Epithelial cell of esophagus (primary cell): ENCODE results near the gene TRPM3.

Experiments used
- DNase-seq: peaks from one replicate; pipeline ENCODE4 v3.0.0; 2010; ENCODE audit warnings: low read depth
- H3K4me3 ChIP-seq: 2 replicates; pipeline ENCODE4 v1.5.1; 2011; ENCODE audit warnings: mild to moderate bottlenecking, low read length, control low read depth
- CTCF ChIP-seq: IDR thresholded peaks from 2 replicates; pipeline ENCODE4 v1.5.1; 2011; ENCODE audit warnings: low read depth, mild to moderate bottlenecking, low read length, control low read depth, inconsistent platforms; ENCODE audit not compliant: insufficient read depth; ENCODE audit errors: missing control alignments

The TRPM3 gene

DNA sequence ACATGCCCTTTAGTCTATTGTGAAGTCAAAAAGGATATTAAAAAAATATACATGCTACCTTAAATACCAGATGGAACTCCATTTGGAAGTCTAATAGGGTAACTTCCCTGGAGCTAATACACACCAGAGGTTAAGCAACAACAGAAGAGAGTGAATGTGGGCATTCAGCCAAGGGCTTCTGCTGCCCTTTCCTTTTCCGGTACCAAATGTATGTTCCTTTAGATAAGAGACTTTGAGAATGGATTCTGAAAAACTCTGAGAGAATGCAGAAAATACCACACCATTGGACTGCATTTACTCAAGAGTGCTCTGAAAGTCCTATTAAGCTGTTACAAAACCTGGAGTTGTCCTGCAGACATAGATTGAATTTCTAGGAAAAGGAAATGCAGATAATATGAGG, 23.8 kb upstream of the TRPM3 start:
- DNase-seq = peak; percentile 2
- no peak for TF ChIP-seq CTCF
- no peak overlapping the region for H3K4me3 ChIP-seq

- DNase-seq = no peak
- no peak overlapping the region for H3K4me3 ChIP-seq
- TF ChIP-seq CTCF = no peak
Observed at GRCh38 chr9:71144495-71144894, 23.1 kb upstream of the TRPM3 start.

DNA sequence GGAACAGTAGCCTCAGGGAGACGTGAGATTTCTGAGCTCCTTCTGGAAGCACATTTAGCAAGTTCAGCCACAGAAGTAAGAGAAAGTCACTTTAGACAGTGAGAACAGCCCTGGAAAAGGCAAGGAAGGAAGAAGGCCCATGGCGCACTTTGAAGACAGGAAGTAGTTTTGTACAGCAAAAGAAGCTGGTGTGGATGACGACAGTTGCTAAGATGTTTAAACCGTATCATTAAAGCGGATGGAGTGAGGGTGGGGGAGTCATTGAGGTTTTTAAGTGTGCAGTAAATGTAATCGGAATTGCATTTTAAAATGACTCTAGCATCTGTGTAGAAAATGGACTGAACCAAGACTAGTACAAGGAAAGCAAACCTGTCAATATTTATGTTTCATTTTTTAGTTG, 15.3 kb upstream of the TRPM3 start:
- no peak overlapping the region for H3K4me3 ChIP-seq
- no peak for DNase-seq
- no peak for TF ChIP-seq CTCF

DNA sequence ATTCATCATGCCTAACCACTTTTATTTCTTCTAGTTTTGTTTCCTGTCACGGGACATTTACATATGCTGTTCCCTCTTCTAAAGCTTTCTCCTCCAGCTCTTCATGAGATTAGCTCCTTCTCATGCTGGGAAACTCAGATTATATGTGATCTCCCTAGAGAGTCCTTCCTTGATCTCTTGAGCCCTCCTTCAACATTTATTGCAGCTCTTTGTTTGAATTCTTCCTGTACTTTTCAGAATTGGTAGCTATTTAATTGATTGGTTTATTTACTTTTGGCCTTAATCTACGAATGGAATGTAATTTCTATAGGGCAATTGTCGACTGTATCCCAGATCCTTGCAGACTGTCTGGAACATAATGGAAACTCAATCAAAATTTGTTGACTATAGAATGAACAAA, 9.7 kb upstream of the TRPM3 start:
- H3K4me3 ChIP-seq = no peak overlapping the region
- TF ChIP-seq CTCF = no peak
- no peak for DNase-seq

DNA sequence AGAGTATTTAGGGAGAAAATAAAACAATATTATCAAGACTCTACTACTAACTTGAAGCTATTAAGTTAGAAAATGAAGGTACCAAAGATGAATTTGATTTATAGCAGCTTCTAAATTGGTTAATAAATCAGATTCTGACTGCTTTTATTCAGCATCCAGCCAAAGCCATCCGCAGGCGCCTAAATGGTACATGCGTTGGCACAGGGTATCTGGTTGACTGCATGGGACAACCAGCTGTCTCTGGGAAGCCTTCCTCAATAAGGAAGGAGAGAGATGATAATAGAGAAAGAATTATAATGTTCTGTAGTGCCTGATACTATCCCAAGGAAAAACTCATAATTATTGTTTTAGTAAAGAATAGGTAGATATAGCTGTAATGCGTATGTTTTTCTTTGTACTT, 9.1 kb upstream of the TRPM3 start:
- H3K4me3 ChIP-seq = no peak overlapping the region
- TF ChIP-seq CTCF = no peak
- DNase-seq = no peak

- H3K4me3 ChIP-seq = no peak overlapping the region
- DNase-seq = no peak
- no peak for TF ChIP-seq CTCF
Observed at GRCh38 chr9:71128796-71129195, 7.4 kb upstream of the TRPM3 start.

- no peak for TF ChIP-seq CTCF
- H3K4me3 ChIP-seq = no peak overlapping the region
- DNase-seq = no peak
Observed at GRCh38 chr9:71127301-71127700, 5.9 kb upstream of the TRPM3 start.
